CD4-positive, alpha-beta T cell (primary cell): ENCODE results near the gene MPHOSPH8. TPM values are rescaled to one million over a fixed set of nuclear protein-coding genes. Genes with fewer than 3 reads are reported as not detected.

Experiments
- ATAC-seq: fragments of 200-7000 bp; cut with Tn5 transposase; one replicate; pipeline ENCODE4 v1.10.0; 2022; ENCODE audit warnings: mild to moderate bottlenecking; ENCODE audit not compliant: poor library complexity
- CTCF ChIA-PET: fragments of 350-600 bp; sonication (Branson Sonifier 250); formaldehyde crosslinking; loops from one replicate; lab custom pipeline; 2021; ENCODE audit warnings: antibody characterized with exemption, inconsistent platforms; lab: Charles Lee
- POLR2A ChIA-PET: fragments of 350-600 bp; sonication (Branson Sonifier 250); formaldehyde crosslinking; loops from one replicate; lab custom pipeline; 2021; ENCODE audit warnings: antibody characterized with exemption, inconsistent platforms; lab: Charles Lee
- DNase-seq, 14 experiments: peaks; one replicate each; pipeline ENCODE4 v3.0.0-alpha.2; 2013 to 2020; ENCODE audit warnings: mixed read lengths in 2 of 14
- H3K27ac ChIP-seq, 2 donors: one replicate each; pipeline versions ENCODE4 v1.5.1 to v1.7.0; 2013; ENCODE audit warnings: low read length in 2 of 2, low read depth in 1 of 2, mild to moderate bottlenecking in 1 of 2
- H3K27me3 ChIP-seq, 2 experiments: 1 replicate in 1 of 2; 2 replicates in 1 of 2; pipeline versions ENCODE4 v1.6.1 to v1.7.0; 2013; ENCODE audit warnings: low read length in 2 of 2, control low read depth in 1 of 2, mild to moderate bottlenecking in 1 of 2, moderate library complexity in 1 of 2; ENCODE audit not compliant: insufficient read depth in 2 of 2, control insufficient read depth in 1 of 2
- H3K36me3 ChIP-seq: one replicate; pipeline ENCODE4 v1.6.1; 2013; ENCODE audit warnings: low read length, control low read depth; ENCODE audit not compliant: insufficient read depth
- H3K4me1 ChIP-seq: one replicate; pipeline ENCODE4 v1.6.1; 2013; ENCODE audit warnings: low read length, control low read depth; ENCODE audit not compliant: insufficient read depth
- H3K4me3 ChIP-seq: one replicate; pipeline ENCODE4 v1.5.1; 2013; ENCODE audit warnings: mild to moderate bottlenecking, low read length, moderate library complexity
- H3K9me3 ChIP-seq, 2 experiments: 1 replicate in 1 of 2; 2 replicates in 1 of 2; pipeline versions ENCODE4 v1.6.1 to v1.7.0; 2013; ENCODE audit warnings: low read length in 2 of 2, mild to moderate bottlenecking in 2 of 2, control low read depth in 1 of 2, moderate library complexity in 1 of 2; ENCODE audit not compliant: control insufficient read depth in 1 of 2, insufficient read depth in 1 of 2
- H3K27ac Mint-ChIP-seq: one replicate; pipeline ENCODE4 v1.8.0; 2020; ENCODE audit warnings: mixed read lengths
- H3K27me3 Mint-ChIP-seq: one replicate; pipeline ENCODE4 v1.8.0; 2021; ENCODE audit warnings: mixed read lengths
- H3K36me3 Mint-ChIP-seq: one replicate; pipeline ENCODE4 v1.8.0; 2021; ENCODE audit warnings: low read depth, mixed read lengths
- H3K4me1 Mint-ChIP-seq: one replicate; pipeline ENCODE4 v1.8.0; 2021; ENCODE audit warnings: low read depth, mixed read lengths
- H3K4me3 Mint-ChIP-seq: one replicate; pipeline ENCODE4 v1.8.0; 2020; ENCODE audit warnings: mild to moderate bottlenecking, mixed read lengths
- H3K9me3 Mint-ChIP-seq: one replicate; pipeline ENCODE4 v1.8.0; 2020; ENCODE audit warnings: mixed read lengths
- CTCF ChIP-seq: fragments of 200-600 bp; IDR thresholded peaks from one replicate; pipeline ENCODE4 v1.8.0; 2022; ENCODE audit warnings: antibody characterized with exemption, mild to moderate bottlenecking
- intact Hi-C, 2 experiments: fragments of 100-400 bp; cut with DNase I in 1 of 2; cut with micrococcal nuclease in 1 of 2; formaldehyde crosslinking; loops; one replicate each; pipeline versions ENCODE4 v1.15.1 to v1.9.0; 2023 to 2025; cut with DNase I, micrococcal nuclease
- total RNA-seq, 174 experiments: library from RNA in 2 of 174; stranded (reverse) in 2 of 174; gene quantifications; one replicate each; pipeline ENCODE4 v1.2.3 and lab custom pipeline; 2021 to 2026

MPHOSPH8 gene
- total RNA-seq, 2 experiments from 2014 or later: 48.0 to 51.2 TPM

DNA sequence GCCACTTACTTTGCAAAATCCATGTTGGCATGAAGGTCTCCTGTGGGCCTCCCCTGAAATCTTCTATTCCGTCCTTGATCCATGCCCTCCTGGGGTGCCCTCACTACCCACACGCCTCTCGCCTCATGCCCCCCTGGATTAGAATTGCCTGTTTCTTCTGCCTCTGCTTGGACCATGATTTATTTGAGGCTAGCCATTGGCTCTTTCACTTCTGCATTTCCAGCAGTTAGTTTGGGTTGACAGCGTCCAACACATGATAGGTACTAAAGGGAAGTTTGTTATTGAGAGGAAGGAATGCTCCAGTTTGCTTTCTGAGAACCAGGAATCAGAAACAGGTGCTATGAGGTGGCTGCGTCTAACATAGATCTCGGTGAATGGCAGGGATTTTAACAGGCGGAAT lies 41.6 kb upstream of the MPHOSPH8 start:
- peaks cover 0 to 4% of the 10 kb centered on the region in 2 experiments for H3K27me3 ChIP-seq
- H3K4me1 Mint-ChIP-seq: peaks cover 15% of the 10 kb centered on the region
- CTCF ChIA-PET: no interaction called here
- H3K27me3 Mint-ChIP-seq: peaks cover 16% of the 10 kb centered on the region
- H3K4me1 ChIP-seq: peaks cover 13% of the 10 kb centered on the region
- H3K36me3 Mint-ChIP-seq: no peaks in the 10 kb centered on the region
- H3K9me3 ChIP-seq: peaks cover 0 to 2% of the 10 kb centered on the region in 2 experiments
- H3K36me3 ChIP-seq: no peaks in the 10 kb centered on the region
- no peaks in the 10 kb centered on the region for H3K9me3 Mint-ChIP-seq
- no peak overlapping the region for H3K4me3 Mint-ChIP-seq
- POLR2A ChIA-PET: no interaction called here
- TF ChIP-seq CTCF: no peak
- no peak overlapping the region for H3K27ac Mint-ChIP-seq
- no peak overlapping the region for H3K27ac ChIP-seq
- ATAC-seq (no peak), DNase-seq (no peak)
- intact Hi-C loops: no loop called here
- no peak overlapping the region for H3K4me3 ChIP-seq

DNA sequence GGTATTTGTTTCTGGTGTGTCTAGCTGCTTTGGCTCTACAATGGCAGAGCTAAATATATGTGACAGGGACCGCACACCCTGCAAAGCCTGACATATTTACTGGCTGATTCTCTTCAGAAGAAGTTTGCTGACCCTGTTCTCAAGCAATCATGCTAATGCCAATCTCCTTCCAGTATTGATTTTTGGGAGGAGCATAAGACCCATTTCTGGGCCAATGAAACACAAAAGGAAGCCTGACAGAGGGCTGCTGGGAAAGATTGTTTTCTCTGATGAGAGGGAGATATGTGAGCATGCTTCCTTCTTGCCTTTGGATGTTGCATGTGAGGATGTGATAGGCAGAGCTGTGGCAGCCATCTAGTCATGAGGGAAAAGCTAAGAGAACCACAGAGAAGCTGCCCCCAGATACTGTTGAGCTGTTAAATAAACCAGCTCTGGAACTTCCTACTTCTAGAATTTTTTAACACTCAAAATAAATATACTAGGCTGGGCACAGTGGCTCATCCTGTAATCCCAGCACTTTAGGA lies 40.7 kb upstream of the MPHOSPH8 start:
- ChIA-PET CTCF (no interaction called here), POLR2A (no interaction called here)
- H3K4me3 Mint-ChIP-seq: no peak overlapping the region
- Histone ChIP-seq H3K27me3 (peaks cover 0 to 4% of the 10 kb centered on the region in 2 experiments), H3K4me1 (peaks cover 4% of the 10 kb centered on the region), H3K4me3 (no peak overlapping the region), H3K36me3 (no peaks in the 10 kb centered on the region), H3K9me3 (no peaks in the 10 kb centered on the region), H3K27ac (no peak overlapping the region)
- TF ChIP-seq CTCF: no peak
- intact Hi-C loops: no loop called here
- H3K27ac Mint-ChIP-seq: no peak overlapping the region
- peaks cover 25% of the 10 kb centered on the region for H3K27me3 Mint-ChIP-seq
- ATAC-seq (no peak), DNase-seq (no peak)
- peaks cover 7% of the 10 kb centered on the region for H3K4me1 Mint-ChIP-seq
- no peaks in the 10 kb centered on the region for H3K36me3 Mint-ChIP-seq
- H3K9me3 Mint-ChIP-seq: no peaks in the 10 kb centered on the region

- Mint-ChIP-seq H3K4me1 (no peaks in the 10 kb centered on the region), H3K9me3 (no peaks in the 10 kb centered on the region), H3K27ac (no peak overlapping the region), H3K4me3 (no peak overlapping the region), H3K27me3 (peaks cover 53% of the 10 kb centered on the region), H3K36me3 (no peaks in the 10 kb centered on the region)
- H3K27ac ChIP-seq: no peak overlapping the region
- POLR2A ChIA-PET: no interaction called here
- peaks cover 8 to 9% of the 10 kb centered on the region in 2 experiments for H3K27me3 ChIP-seq
- DNase-seq: no peak
- no peak for ATAC-seq
- H3K4me3 ChIP-seq: no peak overlapping the region
- no peaks in the 10 kb centered on the region for H3K9me3 ChIP-seq
- TF ChIP-seq CTCF: no peak
- no peaks in the 10 kb centered on the region for H3K4me1 ChIP-seq
- intact Hi-C loops: no loop called here
- H3K36me3 ChIP-seq: no peaks in the 10 kb centered on the region
- CTCF ChIA-PET: no interaction called here
These were observed 37.4 kb upstream of the MPHOSPH8 start for GRCh38 chr13:19596086-19596485.
